SK-N-SH treated with all-trans-retinoic acid at 6 μM for 48 hours (cell line): ENCODE results near the gene SMPD3.

Experiments
- CSDC2 ChIP-seq: fragments of 250-450 bp; sonication (Bioruptor Pico); IDR thresholded peaks from 2 replicates; pipeline ENCODE4 v1.5.0; 2020; ENCODE audit warnings: mild to moderate bottlenecking, moderate library complexity
- GLIS3 ChIP-seq: fragments of 250-450 bp; sonication (Bioruptor Pico); IDR thresholded peaks from 2 replicates; pipeline ENCODE4 v1.5.0; 2020; ENCODE audit warnings: mild to moderate bottlenecking, moderate library complexity
- ISL1 ChIP-seq: fragments of 250-450 bp; sonication (Bioruptor Pico); IDR thresholded peaks from 2 replicates; pipeline ENCODE4 v2.1.2; 2022; ENCODE audit warnings: mild to moderate bottlenecking, moderate library complexity
- PPARA ChIP-seq: fragments of 250-450 bp; sonication (Bioruptor Pico); IDR thresholded peaks from 2 replicates; pipeline ENCODE4 v1.5.0; 2020; ENCODE audit warnings: mild to moderate bottlenecking, borderline replicate concordance
- ZFP30 ChIP-seq: fragments of 450-650 bp; formaldehyde crosslinking; IDR thresholded peaks from 2 replicates; pipeline ENCODE4 v1.5.0; 2022; ENCODE audit warnings: mild to moderate bottlenecking, moderate library complexity
- ZNF70 ChIP-seq: fragments of 450-650 bp; formaldehyde crosslinking; IDR thresholded peaks from 2 replicates; pipeline ENCODE4 v1.5.0; 2020; ENCODE audit warnings: mild to moderate bottlenecking, moderate library complexity
- TF ChIP-seq, protein P1 (sequence below): fragments of 250-450 bp; sonication (Bioruptor Pico); IDR thresholded peaks from 2 replicates; pipeline ENCODE4 v1.8.0; 2020; ENCODE audit warnings: mild to moderate bottlenecking, moderate library complexity, borderline replicate concordance
- TF ChIP-seq, protein P2 (sequence below): fragments of 250-450 bp; sonication (Bioruptor Pico); IDR thresholded peaks from 2 replicates; pipeline ENCODE4 v1.8.0; 2021; ENCODE audit warnings: low read depth, mild to moderate bottlenecking, moderate library complexity, borderline replicate concordance
- TF ChIP-seq, protein P3 (sequence below): fragments of 250-450 bp; sonication (Bioruptor Pico); IDR thresholded peaks from 2 replicates; pipeline ENCODE4 v1.5.0; 2020; ENCODE audit warnings: mild to moderate bottlenecking, moderate library complexity

DNA sequence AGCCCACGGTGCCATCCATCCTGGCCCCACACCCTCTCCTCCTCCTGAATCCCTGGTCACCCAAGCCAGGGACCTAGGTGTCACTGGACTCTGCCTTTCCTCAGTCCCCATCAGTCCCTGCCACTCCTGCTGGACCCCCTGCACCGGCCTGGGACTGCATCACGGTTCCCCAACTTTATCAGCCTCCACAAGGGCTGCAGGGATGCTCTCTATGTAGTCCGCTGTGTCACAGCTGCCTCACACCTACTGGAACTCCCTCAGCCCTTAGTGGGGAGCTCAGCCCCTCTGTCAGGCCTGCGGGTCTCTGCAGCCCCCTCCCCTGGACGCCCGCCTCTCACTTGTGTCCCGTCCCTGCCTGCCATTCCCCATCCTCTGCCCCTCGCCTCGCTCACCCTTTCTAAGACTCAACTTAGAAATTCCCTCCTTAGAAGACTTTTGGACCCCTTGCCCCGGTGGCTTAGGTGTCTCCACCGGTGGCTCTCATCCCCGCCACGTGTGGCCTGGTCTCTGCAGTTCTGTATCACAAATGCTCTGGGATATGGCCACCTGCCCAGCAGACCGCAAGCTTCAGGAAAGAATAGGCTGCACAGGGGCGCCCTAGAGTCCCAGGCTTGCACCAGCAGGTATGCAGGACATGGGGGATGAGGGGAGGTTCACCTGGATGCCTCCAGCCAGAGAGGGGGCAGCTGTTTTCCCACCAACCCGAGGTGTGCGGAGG, 74.6 kb downstream of the SMPD3 start:
- TF ChIP-seq, protein P1, sequence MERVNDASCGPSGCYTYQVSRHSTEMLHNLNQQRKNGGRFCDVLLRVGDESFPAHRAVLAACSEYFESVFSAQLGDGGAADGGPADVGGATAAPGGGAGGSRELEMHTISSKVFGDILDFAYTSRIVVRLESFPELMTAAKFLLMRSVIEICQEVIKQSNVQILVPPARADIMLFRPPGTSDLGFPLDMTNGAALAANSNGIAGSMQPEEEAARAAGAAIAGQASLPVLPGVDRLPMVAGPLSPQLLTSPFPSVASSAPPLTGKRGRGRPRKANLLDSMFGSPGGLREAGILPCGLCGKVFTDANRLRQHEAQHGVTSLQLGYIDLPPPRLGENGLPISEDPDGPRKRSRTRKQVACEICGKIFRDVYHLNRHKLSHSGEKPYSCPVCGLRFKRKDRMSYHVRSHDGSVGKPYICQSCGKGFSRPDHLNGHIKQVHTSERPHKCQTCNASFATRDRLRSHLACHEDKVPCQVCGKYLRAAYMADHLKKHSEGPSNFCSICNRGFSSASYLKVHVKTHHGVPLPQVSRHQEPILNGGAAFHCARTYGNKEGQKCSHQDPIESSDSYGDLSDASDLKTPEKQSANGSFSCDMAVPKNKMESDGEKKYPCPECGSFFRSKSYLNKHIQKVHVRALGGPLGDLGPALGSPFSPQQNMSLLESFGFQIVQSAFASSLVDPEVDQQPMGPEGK (CRISPR knock-in tag) = no peak
- no peak for TF ChIP-seq ISL1 (CRISPR knock-in tag)
- no peak for TF ChIP-seq GLIS3 (CRISPR knock-in tag)
- TF ChIP-seq, protein P2, sequence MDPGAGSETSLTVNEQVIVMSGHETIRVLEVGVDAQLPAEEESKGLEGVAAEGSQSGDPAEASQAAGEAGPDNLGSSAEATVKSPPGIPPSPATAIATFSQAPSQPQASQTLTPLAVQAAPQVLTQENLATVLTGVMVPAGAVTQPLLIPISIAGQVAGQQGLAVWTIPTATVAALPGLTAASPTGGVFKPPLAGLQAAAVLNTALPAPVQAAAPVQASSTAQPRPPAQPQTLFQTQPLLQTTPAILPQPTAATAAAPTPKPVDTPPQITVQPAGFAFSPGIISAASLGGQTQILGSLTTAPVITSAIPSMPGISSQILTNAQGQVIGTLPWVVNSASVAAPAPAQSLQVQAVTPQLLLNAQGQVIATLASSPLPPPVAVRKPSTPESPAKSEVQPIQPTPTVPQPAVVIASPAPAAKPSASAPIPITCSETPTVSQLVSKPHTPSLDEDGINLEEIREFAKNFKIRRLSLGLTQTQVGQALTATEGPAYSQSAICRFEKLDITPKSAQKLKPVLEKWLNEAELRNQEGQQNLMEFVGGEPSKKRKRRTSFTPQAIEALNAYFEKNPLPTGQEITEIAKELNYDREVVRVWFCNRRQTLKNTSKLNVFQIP (CRISPR knock-in tag) = no peak
- TF ChIP-seq, protein P3, sequence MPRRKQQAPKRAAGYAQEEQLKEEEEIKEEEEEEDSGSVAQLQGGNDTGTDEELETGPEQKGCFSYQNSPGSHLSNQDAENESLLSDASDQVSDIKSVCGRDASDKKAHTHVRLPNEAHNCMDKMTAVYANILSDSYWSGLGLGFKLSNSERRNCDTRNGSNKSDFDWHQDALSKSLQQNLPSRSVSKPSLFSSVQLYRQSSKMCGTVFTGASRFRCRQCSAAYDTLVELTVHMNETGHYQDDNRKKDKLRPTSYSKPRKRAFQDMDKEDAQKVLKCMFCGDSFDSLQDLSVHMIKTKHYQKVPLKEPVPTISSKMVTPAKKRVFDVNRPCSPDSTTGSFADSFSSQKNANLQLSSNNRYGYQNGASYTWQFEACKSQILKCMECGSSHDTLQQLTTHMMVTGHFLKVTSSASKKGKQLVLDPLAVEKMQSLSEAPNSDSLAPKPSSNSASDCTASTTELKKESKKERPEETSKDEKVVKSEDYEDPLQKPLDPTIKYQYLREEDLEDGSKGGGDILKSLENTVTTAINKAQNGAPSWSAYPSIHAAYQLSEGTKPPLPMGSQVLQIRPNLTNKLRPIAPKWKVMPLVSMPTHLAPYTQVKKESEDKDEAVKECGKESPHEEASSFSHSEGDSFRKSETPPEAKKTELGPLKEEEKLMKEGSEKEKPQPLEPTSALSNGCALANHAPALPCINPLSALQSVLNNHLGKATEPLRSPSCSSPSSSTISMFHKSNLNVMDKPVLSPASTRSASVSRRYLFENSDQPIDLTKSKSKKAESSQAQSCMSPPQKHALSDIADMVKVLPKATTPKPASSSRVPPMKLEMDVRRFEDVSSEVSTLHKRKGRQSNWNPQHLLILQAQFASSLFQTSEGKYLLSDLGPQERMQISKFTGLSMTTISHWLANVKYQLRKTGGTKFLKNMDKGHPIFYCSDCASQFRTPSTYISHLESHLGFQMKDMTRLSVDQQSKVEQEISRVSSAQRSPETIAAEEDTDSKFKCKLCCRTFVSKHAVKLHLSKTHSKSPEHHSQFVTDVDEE (CRISPR knock-in tag) = no peak
- TF ChIP-seq ZNF70 (CRISPR knock-in tag) = no peak
- TF ChIP-seq ZFP30 = no peak
- no peak for TF ChIP-seq CSDC2 (CRISPR knock-in tag)
- no peak for TF ChIP-seq PPARA
